Esophagus muscularis mucosa (tissue), 4 donors: ENCODE results near the gene ARHGAP24.

ENCODE experiments used
- EP300 ChIP-seq: sonication (generic); formaldehyde crosslinking; IDR thresholded peaks from one replicate; pipeline ENCODE4 v1.6.1; 2017; ENCODE audit warnings: antibody characterized with exemption
- POLR2A ChIP-seq: fragments of 450-650 bp; IDR thresholded peaks from one replicate; pipeline ENCODE4 v1.6.1; 2017; ENCODE audit warnings: antibody characterized with exemption, moderate library complexity, mild to moderate bottlenecking, low read depth
- POLR2AphosphoS5 ChIP-seq, 2 donors: sonication (generic); formaldehyde crosslinking; IDR thresholded peaks; one replicate each; pipeline ENCODE4 v1.6.1; 2017; ENCODE audit warnings: antibody characterized with exemption in 2 of 2
- TF ChIP-seq, protein P1 (sequence below), 3 experiments: fragments of 200-600 bp in 2 of 3; fragments of 450-650 bp in 1 of 3; sonication (generic) in 2 of 3; IDR thresholded peaks; one replicate each; pipeline ENCODE4 v1.5.1; 2017 to 2019; ENCODE audit warnings: antibody characterized with exemption in 3 of 3, mild to moderate bottlenecking in 2 of 3, moderate library complexity in 1 of 3

DNA sequence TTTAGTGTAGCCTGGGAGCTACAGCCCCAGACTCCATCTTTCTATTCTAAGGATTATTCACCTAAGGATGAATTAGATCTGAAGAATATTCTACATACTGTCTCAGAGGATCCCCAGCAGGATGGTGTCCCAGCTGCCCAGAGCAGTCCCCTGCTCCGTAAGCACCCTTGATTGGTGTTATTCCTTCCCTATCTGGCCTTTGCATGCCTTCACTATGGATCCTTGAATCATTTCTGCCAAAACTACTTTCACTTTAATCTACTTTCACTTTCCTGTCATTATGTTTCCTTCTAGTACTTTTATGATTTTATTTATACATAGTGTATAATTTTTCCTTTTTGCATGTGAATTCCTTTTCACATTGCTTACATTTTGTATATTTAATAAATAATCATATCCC is 39.2 kb downstream of the ARHGAP24 start:
- TF ChIP-seq, protein P1, sequence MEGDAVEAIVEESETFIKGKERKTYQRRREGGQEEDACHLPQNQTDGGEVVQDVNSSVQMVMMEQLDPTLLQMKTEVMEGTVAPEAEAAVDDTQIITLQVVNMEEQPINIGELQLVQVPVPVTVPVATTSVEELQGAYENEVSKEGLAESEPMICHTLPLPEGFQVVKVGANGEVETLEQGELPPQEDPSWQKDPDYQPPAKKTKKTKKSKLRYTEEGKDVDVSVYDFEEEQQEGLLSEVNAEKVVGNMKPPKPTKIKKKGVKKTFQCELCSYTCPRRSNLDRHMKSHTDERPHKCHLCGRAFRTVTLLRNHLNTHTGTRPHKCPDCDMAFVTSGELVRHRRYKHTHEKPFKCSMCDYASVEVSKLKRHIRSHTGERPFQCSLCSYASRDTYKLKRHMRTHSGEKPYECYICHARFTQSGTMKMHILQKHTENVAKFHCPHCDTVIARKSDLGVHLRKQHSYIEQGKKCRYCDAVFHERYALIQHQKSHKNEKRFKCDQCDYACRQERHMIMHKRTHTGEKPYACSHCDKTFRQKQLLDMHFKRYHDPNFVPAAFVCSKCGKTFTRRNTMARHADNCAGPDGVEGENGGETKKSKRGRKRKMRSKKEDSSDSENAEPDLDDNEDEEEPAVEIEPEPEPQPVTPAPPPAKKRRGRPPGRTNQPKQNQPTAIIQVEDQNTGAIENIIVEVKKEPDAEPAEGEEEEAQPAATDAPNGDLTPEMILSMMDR (IDR thresholded peaks at IDR 0.05) = no peak
- TF ChIP-seq EP300 (no peak), POLR2A (no peak), POLR2AphosphoS5 (IDR thresholded peaks at IDR 0.05) (no peak)
